Measurements from ENCODE around the gene PVALEF. TPM values are rescaled to one million over a fixed set of nuclear protein-coding genes. Genes with fewer than 3 reads are reported as not detected.
"Not testable (repeated sequence)": the region's sequence is repeated elsewhere in the genome, so short reads cannot be mapped to it uniquely, and the experiment has no call there.

PVALEF gene
- total RNA-seq, 1 donor from 2014 or later = not detected

DNA sequence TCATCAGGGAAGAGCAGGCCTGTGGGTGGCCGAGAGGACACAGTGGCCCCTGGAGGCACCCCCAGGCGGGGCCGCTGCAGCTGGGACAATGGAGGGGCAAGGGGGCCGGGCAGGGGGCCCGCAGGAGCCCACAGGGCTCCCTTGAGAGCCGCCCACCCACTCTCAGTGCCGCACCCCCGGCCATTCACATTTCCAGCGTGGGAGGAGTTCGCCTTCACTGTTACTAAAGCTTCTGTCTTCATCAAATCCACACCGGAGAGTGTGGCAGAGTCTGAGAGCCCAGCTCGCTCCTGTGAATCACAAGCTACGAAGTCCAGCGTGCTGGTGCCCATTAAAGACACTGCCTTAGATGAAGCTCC lies 20.9 kb upstream of the PVALEF start:
- no peak for ATAC-seq

DNA sequence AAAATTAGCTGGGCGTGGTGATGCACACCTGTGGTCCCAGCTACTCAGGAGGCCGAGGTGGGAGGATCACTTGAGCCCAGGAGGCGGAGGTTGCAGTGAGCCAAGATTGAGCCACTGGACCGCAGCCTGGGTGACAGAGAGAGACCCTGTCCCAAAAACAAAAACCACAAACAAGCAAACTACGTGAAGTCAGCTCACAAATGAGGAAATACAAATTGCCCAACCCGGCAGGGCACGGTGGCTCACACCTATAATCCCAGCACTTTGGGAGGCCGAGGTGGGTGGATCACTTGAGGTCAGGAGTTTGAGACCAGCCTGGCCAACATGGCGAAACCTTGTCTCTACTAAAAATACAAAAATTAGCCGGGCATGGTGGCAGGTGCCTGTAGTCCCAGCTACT lies 19.1 kb upstream of the PVALEF start:
- not testable (repeated sequence) for ATAC-seq

DNA sequence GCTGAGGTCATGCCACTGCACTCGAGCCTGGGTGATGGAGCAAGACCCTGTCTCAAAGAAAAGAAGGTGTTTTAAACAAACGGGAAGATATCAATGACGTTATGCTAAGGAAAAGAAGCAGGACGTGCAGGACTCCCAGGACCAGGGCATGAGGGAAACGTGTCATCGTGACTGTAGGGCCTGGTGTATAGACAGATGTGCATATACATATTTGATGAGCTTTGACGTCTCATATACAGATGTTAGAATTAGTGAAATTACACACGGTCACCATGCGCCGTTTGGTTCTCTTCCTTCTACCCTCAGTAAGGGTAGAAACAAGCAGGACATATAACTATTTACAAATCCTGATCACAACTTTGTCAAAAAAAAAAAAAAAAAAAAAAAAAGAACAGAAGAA lies 17.6 kb upstream of the PVALEF start:
- ATAC-seq = no peak

DNA sequence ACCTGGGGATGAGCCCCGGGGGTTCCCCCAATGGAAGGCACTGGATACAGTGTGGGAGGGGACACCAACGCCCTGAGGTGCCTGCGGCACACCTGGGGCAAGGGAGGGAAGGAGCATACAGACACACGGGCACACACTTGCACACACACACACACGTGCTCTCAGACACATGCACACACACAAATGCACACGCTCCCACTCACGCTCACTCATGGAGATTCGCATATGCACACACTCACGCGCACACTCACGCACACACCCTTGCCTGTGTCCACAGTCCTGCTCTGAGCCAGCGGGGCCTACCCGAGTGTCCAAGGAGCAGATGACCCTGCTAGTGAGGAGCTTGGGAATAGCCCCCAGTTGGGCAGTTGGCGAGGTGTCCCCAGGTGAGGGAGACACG lies 16.7 kb upstream of the PVALEF start:
- no peak for ATAC-seq

DNA sequence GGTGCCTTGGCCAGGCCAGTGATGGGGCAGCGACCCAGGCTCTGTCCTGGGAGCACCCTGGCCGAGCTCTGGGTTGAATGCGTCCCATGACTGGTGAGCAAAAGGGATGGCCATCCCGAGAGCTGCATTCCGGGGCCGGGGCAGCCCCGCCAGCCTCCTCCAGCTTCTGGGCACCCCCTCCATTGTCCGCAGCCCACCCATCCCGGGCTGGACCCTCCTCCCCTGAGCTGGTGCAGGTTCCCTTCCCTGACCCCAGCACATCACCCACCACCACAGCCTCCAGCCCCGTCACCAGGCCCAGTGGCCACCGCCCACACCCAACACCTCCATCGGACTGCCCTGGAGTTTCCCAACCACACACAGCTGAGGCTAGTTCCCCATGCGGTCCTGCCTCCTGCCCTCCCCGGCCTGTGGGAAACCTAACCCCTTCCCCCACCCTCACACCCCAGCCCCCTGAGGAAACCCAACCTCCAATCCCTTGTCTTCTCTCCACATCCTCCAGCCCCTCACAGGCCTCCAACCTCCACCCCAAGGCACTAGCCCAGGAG lies 16.2 kb upstream of the PVALEF start:
- peak; percentile 9 for ATAC-seq

DNA sequence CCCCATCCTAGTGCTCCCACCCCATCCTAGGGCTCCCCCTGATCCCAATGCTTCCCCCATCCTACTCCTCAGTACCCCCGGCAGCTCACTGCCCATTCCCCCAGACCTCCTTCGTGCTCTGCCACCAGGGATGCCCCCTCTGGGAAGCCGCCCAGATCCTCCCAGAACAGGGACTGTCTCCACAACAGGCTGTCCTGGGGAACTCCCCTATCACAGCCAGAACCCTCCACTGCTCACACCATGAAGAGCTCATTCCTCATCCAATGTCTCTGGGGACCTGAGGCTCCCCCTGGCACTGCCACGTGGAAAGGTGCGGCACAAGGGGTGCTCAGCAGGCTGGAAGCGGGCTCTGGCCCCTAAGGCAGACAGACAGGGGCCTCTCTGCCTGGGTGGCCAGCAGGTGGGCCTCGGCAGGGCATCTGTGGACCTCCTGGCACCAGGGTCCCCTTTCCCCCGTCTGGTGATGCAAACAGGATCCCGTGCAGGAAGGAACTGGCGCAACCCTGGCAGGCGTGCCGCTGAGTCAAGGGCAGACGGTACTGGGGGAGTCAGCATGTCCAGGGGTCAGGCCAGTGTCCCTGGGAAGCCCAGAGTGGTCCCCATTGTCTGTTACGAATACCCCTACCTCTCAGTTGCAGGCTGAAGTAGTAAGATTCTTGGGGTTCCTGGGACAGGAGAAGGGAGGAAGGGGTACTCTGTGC lies 14.8 kb upstream of the PVALEF start:
- peak; percentile 29 for ATAC-seq

DNA sequence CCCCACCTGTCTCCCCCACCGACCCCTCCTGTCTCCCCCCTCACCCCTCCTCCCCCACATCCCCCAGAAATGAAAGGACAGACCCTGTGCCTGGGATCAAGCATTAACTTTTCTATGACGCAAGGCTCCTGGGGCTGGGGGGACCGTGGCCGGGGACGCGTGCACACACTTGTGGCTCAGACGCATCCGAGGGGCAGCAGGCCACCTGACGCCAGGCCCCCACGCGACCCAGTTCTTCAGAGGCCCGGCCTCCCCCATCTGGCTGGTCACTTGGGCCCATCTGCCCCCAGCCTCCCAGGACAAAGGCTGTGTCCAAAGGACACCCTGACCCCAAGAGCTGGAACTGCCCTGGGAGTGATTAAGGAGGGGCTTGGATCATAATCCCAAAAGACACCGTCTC lies 14.0 kb upstream of the PVALEF start:
- ATAC-seq = no peak

DNA sequence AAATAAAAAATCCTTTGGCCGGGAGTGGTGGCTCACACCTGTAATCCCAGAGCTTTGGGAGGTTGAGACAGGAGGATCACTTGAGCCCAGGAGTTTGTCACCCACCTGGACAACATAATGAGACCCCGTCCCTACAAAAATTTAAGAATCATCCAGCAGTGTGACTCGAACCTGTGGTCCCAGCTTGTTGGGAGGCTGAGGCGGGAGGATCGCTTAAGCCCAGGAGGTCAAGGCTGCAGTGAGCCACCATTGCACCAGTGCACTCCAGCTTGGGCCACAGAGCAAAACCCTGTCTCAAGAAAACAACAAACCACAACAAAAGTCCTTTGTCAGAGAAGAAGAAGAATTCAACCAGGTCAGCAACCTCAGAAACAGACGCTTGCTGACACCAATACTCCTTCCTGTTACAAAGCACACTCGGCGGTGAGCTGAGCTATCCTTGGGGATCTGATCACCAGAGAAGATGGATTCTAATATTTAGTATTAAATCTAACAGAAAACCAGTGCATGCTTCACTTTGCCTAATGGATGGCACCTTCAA lies 12.9 kb upstream of the PVALEF start:
- ATAC-seq = no peak

DNA sequence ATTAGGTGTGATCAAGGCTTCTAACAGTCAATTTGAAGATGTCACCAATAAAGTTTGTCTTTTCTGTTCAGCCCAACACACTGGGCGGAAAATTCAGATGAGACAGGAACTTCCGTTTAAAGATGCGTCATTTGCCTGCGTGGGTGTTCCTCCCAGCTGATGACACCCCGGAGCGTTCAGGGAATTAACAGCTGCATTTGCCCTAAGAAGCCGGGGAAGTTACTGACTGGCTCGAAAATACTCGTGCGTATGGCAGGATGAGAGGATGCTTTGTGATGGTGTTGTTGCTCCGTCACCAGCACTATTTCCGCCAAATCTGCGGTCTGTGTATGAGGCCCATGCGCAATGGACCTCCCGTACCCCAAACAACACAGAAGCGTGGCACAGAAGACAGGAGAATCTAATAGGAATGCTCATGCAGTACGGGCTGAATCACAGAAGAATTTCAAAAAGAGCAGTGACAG lies 11.9 kb upstream of the PVALEF start:
- ATAC-seq = peak; percentile 17

DNA sequence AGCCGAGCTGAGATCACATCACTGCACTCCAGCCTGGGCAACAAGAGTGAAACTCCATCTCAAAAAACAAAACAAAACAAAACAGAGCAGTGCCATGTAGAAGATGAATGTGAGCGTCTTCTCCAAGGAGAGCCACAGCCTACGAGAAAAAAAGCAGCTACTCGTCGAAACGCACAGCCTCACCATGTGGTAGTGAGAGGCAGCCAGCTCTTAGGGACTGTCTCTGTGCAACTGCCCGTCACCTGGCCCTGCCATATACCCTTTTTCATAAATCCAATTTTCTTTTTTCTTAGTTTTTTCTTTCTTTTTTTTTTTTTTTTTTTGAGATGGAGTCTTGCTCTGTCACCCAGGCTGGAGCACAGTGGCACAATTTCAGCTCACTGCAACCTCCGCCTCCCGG lies 11.3 kb upstream of the PVALEF start:
- not testable (repeated sequence) for ATAC-seq

DNA sequence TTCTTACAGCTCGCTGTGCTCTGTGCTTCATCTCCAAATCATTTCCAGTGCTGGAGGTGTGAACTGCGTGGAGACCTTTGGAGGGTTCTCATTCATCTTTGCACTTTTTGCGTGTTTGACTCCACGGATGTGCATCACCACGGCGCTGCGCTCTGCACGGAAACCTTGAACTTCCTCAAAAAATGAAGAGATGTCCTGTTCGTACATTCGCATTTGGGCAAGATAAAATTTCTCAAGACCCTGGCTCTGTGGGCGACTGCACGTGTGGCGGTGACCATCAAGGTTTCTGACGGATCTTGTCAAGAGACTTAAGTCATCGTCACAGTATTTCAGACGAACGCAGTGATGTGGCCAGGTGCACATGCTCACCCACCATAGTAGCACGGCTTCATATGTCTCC lies 10.3 kb upstream of the PVALEF start:
- no peak for ATAC-seq

DNA sequence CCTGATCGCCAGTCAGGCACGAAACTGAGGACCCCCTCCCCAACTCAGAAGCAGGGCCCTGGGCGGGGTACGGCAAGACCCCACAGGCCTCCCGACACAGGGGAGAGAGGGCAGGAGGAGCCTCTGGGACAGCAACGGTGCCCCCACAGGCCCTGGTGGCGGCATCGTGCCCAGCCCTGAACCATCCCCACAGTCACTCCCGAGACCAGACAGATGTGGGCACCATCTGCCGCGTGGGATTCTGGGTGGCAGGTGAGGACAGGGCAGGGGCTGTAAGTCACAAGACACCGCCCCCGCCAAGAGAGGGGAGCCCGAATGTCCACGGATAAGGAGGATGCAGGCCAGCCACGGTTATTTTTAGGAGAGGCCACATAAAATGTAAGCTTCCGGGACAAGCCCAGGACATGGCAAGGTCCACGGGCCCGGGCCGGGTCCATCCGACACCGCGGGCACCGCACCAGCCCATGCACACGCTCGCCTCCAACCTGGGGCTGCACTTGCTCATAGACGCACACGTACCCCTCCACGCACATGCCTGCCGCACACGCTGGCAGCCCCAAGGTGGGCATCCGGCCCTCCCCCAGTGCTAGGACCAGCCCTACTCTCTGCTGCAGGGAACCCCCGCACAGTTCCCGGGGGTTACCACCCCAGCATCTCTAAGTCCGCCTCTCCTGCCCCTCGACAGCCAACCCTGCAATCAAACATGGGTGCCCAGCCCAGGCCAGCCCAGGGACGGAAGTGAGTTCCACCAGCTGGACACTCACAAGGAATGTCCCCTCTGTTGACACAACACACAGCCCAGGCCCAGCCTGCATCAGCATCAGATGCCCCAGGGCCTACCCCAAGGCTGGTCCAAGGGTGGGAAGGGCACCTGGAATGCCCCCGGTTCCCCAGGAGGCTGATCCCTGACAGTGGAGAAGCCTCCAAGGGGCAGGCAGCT lies 8.2 kb upstream of the PVALEF start:
- ATAC-seq = peak; percentile 6

DNA sequence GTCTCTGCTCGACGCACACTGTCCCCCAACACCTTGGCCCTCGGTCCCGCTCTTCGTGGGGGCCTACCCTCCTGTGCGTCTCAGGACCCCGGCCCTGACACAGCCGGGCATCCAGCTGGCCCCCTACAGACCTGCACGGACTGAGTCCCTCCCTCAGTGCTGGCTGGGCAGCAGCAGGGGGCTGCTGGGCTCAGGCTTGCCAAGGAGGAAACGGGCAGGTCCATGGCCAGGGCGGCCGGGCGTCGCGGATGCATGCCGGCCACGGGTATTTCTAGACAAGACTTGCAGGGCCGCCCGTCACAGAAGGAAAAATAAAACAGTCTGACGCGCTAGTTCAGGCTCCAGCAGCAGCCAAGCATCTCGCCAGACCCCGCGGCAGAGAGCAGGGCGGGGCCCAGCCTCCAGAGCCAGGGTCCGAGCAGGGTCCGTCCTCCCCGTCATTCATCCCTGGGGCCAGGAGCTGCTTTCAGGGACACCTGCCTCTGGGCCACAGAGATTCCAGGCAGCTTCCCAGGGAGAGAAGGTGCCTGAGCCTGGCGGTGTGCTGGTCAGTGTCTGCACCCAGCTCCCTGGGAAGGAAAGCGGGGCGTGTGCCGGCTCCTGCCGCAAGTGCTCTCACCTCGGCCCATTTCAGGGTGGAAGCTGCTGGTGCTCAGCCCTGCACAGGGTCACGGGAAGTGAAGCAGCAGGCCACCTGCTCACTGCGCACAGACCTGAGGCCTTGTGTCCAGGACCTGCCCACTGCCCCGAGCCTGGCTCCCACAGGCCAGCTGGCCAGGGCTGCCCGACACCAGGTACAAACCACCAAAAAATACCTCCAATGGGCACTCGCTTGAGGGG lies 7.2 kb upstream of the PVALEF start:
- ATAC-seq = no peak

DNA sequence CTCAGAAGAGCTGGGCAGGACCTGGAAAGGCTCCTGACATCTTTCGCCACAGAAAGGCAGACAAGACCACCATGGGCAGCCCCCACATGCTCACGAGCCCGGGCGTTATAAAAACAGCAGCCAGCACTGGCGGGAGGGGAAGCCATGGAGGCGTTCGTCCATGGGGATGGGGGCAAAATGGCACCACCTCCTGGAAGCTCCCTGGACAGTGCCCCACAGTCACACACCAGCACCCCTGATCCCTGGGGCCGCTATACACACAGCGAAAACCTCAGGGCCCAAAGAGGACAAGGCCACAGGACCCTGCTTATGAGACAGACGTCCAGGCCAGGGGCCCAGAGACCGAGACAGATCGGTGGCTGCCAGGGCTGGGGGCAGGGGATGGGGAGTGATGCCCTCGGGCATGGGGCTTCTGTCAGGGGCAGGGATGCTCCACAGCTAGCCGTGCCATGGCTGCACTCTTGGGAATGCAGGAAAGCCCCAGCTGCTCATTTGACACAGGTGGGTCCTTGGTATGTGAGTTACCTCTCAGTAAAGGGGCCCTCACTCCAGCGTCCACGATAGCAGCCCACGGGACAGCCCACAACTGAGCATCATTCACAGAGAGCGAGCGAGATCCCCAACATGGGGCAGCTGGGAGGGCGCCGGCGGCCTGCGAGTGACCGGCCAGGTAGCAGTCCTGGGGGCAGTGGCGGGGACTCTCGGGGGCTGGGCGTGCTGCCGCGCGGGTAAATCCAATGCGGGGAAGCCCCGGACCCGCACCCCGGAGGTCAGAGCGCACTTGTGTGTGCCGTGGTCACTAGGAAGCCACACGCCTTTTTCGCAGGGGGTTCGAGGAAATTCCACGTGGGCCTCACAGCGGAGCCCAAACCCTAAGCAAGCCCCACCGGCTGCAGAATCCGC lies 6.4 kb upstream of the PVALEF start:
- no peak for ATAC-seq

DNA sequence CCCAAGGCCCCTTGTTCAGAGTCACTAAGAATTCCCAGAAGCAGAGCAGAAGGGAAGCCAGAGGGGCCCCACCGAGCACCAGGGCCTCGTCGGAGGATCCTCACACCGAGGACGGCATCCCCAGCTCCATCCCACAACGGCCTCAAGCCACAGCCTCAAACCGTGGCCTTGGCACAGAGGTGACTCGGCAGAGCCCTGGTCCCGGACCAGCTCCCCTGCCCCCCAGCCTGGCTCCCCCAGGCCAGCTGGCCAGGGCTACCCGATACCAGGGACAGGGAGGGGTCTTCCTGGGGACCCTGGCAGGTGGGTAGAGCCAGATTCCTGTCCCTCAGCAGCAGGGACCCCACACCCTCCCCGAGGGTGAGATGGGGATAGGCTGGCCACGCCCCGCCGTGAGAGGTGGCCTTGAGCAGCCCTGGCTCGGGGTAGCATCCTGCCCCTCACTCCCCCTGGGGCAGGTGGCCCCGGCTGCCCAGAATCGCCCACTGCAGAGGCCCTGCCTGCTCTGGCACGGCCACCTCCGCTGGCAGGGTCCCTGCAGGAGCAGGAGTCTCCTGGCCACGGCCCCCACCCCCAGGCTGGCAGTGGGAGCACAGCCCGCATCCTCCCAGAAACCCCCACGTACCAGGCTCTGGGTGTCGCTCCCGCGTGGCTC lies 5.6 kb upstream of the PVALEF start:
- no peak for ATAC-seq

DNA sequence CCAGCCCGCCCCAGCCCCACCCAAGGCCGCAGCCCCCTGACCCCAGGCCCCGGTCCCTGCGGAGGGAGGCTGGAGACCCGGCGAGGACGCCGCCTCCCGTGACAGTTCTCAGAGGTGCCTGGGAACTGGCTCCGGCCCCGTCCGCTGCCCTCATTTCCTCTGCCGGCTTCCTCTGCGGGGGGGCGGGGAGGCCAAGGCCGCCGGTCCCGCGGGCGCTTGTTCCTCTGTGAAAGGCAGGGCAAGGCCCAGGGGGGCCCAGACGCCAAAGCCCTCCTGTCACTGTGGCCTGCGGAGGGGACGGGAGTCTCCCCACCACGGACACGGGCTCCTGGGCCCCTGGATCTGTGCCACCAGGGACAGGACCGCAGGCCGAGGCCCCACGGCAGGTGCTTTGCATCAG lies 5.0 kb upstream of the PVALEF start:
- peak; percentile 13 for ATAC-seq

DNA sequence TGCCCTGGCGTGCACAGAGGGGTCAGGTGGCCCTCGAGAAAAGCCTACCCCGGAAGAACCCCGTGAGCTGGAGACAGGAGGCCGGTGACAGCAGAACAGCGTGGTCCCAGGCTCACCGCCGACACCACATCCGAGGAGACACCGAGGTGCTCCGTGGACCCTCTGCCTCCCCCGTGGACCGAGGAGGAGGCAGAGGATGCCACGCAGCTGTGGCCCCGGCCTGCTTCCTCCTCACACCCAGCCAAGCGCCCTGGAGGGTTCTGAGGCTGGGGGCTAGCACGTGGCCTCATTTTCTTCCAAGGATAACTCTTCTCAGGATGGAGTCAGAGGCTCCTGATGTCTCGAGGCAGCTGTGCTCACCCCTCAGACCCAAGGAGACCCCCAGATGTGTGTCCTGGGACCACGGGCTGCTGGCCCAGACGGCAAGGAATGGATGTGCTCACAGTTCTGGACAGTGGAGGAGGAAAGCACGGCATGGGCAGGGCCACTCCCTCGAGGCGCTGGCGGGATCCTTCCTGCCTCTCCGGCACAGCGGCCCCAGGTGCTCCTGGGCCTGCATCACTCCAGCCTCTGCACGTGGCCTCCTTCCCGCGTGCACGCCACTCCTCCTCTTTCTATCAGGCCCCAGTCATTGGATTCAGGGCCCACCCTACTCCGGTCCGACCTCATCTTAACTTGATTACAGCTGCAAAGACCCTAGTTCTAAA lies 4.4 kb upstream of the PVALEF start:
- ATAC-seq = no peak

DNA sequence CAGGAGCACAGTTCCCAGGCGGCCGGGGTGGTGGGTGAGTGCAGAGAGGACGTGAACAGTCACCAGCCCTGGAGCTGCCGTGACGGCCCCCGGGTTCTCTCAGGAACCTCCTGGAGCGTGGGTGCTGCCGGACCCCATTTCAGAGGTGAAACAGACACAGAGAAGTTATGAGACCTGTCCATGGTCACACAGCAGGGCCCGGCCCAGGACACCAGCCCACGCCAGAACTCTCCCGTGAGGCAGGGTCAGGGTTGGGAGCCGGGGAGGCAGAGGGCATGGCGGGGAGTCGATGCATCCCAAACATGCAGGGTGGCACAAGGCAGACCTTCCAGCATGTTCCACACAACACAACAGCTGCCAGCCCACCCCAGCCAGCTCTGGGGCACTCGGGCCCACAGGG lies 3.8 kb upstream of the PVALEF start:
- no peak for ATAC-seq

DNA sequence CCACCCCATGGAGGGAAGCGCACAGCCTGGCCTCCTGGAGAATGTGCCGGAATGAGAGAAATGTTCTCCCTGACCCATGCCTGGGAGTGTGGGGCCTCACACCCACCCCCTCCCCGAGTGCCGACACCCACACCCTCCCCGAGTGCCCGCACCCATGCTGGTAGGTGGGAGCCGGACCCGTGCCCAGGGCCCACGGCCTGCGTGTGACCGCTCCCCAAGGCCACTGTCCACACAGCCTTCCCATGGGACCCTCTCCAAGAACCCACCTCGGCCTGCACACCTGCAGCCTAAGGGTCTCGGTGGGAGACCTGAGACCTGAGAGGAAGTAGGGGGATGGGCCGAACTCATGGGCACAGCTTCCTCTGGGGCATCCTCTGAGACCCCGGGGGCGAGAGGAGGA lies 3.3 kb upstream of the PVALEF start:
- ATAC-seq = no peak

DNA sequence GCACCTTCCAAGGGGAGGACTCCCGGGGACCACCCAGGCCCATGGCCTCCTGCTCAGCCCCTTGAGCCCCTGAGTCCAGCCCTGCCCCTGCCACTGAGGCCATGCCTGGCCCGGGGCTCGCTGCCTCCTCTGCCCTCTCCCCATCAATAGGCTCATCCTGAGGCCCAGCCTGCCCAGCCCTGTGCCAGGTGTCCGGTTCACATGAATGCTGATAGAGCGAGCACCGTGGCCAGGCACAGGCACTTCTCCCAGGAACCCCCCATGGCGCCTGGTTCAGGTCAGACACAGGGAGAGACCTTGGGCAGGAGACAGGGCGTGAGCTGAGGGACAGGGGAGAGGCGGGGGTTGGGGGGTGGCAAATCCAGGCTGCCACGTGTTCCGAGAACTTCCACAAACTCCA lies 2.8 kb upstream of the PVALEF start:
- no peak for ATAC-seq

All from esophagus mucosa (tissue), 1 donor.